ENCODE data around the gene OPTN. TPM values are rescaled to one million over a fixed set of nuclear protein-coding genes. Genes with fewer than 3 reads are reported as not detected.

OPTN gene
- total RNA-seq, 2 experiments from 2014 or later: 107 to 113 TPM

- peaks cover 15% of the 10 kb centered on the region for H3K4me1 Mint-ChIP-seq (ENCODE audit: low read depth)
- no peak for DNase-seq
- intact Hi-C loops (cut with micrococcal nuclease): no loop called here
- H3K36me3 Mint-ChIP-seq: peaks cover 49% of the 10 kb centered on the region
- no peak overlapping the region for H3K4me3 Mint-ChIP-seq
- CTCF ChIA-PET: no interaction called here
- no peak overlapping the region for H3K27ac Mint-ChIP-seq
- no peaks in the 10 kb centered on the region for H3K27me3 Mint-ChIP-seq
- POLR2A ChIA-PET: no interaction called here
- H3K9me3 Mint-ChIP-seq: no peaks in the 10 kb centered on the region
Measured at GRCh38 chr10:13167568-13167967, 67.6 kb downstream of the OPTN start.

GRCh38 chr10:13168781-13169180 is 68.8 kb downstream of the OPTN start:
- no peaks in the 10 kb centered on the region for H3K9me3 Mint-ChIP-seq
- peaks cover 56% of the 10 kb centered on the region for H3K36me3 Mint-ChIP-seq
- no peak overlapping the region for H3K27ac Mint-ChIP-seq
- DNase-seq: no peak
- no peaks in the 10 kb centered on the region for H3K27me3 Mint-ChIP-seq
- H3K4me3 Mint-ChIP-seq: no peak overlapping the region
- intact Hi-C loops (cut with micrococcal nuclease): no loop called here
- peaks cover 8% of the 10 kb centered on the region for H3K4me1 Mint-ChIP-seq (ENCODE audit: low read depth)
- ChIA-PET CTCF (no interaction called here), POLR2A (no interaction called here)

GRCh38 chr10:13173616-13174015 is 73.7 kb downstream of the OPTN start:
- POLR2A ChIA-PET: no interaction called here
- no peaks in the 10 kb centered on the region for H3K4me1 Mint-ChIP-seq (ENCODE audit: low read depth)
- peaks cover 66% of the 10 kb centered on the region for H3K36me3 Mint-ChIP-seq

GRCh38 chr10:13180788-13181187 is 80.8 kb downstream of the OPTN start:
- POLR2A ChIA-PET: interaction anchor here (0.6 to 1.3 kb wide), 2 partner anchors 7 to 122 kb away, joined by 4 to 5 read pairs; no protein-coding TSS in a partner anchor
- Mint-ChIP-seq H3K9me3 (no peaks in the 10 kb centered on the region), H3K4me3 (no peak overlapping the region), H3K4me1 (ENCODE audit: low read depth) (peaks cover 11% of the 10 kb centered on the region), H3K36me3 (peaks cover 85% of the 10 kb centered on the region), H3K27me3 (no peaks in the 10 kb centered on the region), H3K27ac (no peak overlapping the region)
- CTCF ChIA-PET: interaction anchor here (1.3 kb wide), 1 partner anchor 122 kb away, joined by 5 read pairs; no protein-coding TSS in a partner anchor
- intact Hi-C loops (cut with micrococcal nuclease): no loop called here
- peak; percentile 55 for DNase-seq

More at GRCh38 chr10:13173616-13174015, 73.7 kb downstream of the OPTN start:
- CTCF ChIA-PET: no interaction called here
- H3K27ac Mint-ChIP-seq: no peak overlapping the region
- no peaks in the 10 kb centered on the region for H3K9me3 Mint-ChIP-seq
- no peak for DNase-seq
- intact Hi-C loops (cut with micrococcal nuclease): no loop called here
- H3K27me3 Mint-ChIP-seq: no peaks in the 10 kb centered on the region
- no peak overlapping the region for H3K4me3 Mint-ChIP-seq

- no peak overlapping the region for H3K27ac Mint-ChIP-seq
- ChIA-PET POLR2A (no interaction called here), CTCF (interaction anchor here (1.3 kb wide), 1 partner anchor 21 kb away, joined by 3 read pairs; the partner anchor contains the start of gene MCM10)
- H3K4me1 Mint-ChIP-seq (ENCODE audit: low read depth): peaks cover 11% of the 10 kb centered on the region
- intact Hi-C loops (cut with micrococcal nuclease): no loop called here
- DNase-seq: no peak
- no peaks in the 10 kb centered on the region for H3K9me3 Mint-ChIP-seq
- H3K27me3 Mint-ChIP-seq: no peaks in the 10 kb centered on the region
- no peak overlapping the region for H3K4me3 Mint-ChIP-seq
- peaks cover 86% of the 10 kb centered on the region for H3K36me3 Mint-ChIP-seq
Measured at GRCh38 chr10:13182424-13182823, 82.5 kb downstream of the OPTN start.

- Mint-ChIP-seq H3K27ac (no peak overlapping the region), H3K9me3 (no peaks in the 10 kb centered on the region), H3K4me1 (ENCODE audit: low read depth) (peaks cover 11% of the 10 kb centered on the region), H3K4me3 (no peak overlapping the region), H3K27me3 (no peaks in the 10 kb centered on the region), H3K36me3 (peaks cover 80% of the 10 kb centered on the region)
- no peak for DNase-seq
- intact Hi-C loops (cut with micrococcal nuclease): no loop called here
- ChIA-PET CTCF (no interaction called here), POLR2A (no interaction called here)
Measured at GRCh38 chr10:13183625-13184024, 83.7 kb downstream of the OPTN start.

DNA sequence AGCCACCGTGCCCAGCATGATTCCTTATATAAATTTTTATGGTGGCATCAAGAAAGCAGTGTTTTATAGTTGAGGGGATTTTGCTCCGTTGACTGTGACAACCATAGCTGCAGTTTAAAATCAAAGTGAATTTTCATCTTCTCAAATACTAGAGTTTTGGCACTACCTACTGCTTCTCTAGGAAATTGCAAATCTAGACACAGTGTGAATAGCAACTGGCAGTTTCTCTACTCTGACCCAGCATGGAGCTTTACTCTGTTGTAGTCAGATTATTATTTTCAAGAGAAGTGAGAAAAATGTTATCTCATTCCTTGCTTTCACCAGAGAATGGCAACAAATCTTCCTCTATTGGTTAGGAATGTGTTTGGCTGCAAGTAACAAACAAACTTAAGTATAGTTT is 84.3 kb downstream of the OPTN start:
- no peaks in the 10 kb centered on the region for H3K9me3 Mint-ChIP-seq
- H3K36me3 Mint-ChIP-seq: peaks cover 79% of the 10 kb centered on the region
- DNase-seq: no peak
- CTCF ChIA-PET: no interaction called here
- H3K27me3 Mint-ChIP-seq: no peaks in the 10 kb centered on the region
- H3K4me3 Mint-ChIP-seq: no peak overlapping the region
- no peak overlapping the region for H3K27ac Mint-ChIP-seq
- peaks cover 11% of the 10 kb centered on the region for H3K4me1 Mint-ChIP-seq (ENCODE audit: low read depth)
- POLR2A ChIA-PET: no interaction called here
- intact Hi-C loops (cut with micrococcal nuclease): no loop called here

DNA sequence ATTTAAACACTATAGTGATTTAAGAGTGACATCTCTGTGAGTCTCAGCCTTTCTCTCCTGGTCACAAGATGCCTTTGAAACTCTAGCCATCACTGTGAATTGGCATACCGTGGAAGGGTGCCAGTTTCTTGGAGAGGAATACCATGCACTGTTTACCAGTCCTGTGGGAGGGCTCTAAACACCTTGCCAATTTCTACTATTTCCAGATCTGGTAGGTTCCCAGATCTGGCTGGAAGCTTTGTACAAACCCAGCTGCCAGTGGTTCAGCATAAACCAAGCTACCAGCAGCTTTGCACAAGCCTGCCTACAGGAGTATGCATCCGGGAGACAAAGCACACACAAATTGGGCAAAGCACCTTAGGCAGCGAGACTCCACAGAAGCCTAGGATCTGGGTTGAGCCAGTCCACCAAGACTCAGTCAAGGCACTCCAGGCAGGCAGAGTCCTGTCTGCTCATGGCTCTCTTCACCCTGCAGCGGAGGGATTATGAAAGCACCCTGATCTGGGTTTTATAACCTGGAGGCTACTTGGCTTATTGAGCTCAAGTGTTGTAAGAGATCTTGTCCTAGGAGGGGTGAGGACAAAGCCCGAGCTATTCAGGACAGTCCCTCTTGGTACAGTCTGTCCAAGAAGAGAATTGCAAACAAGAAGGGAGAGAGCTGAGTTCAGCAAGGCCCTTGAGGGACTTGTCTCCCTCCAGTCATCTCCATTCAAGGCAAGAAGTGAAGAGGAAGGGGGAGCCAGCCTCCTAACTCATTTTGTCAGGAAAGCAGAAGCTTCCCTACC is 85.0 kb downstream of the OPTN start:
- H3K27ac Mint-ChIP-seq: no peak overlapping the region
- peaks cover 77% of the 10 kb centered on the region for H3K36me3 Mint-ChIP-seq
- CTCF ChIA-PET: interaction anchor here (0.7 kb wide), 1 partner anchor 23 kb away, joined by 4 read pairs; the partner anchor contains the start of gene MCM10
- no peaks in the 10 kb centered on the region for H3K9me3 Mint-ChIP-seq
- peaks cover 11% of the 10 kb centered on the region for H3K4me1 Mint-ChIP-seq (ENCODE audit: low read depth)
- intact Hi-C loops (cut with micrococcal nuclease): no loop called here
- no peak for DNase-seq
- no peak overlapping the region for H3K4me3 Mint-ChIP-seq
- no peaks in the 10 kb centered on the region for H3K27me3 Mint-ChIP-seq
- POLR2A ChIA-PET: no interaction called here

- POLR2A ChIA-PET: no interaction called here
- no peak for DNase-seq
- Mint-ChIP-seq H3K27me3 (no peaks in the 10 kb centered on the region), H3K4me3 (no peak overlapping the region), H3K9me3 (no peaks in the 10 kb centered on the region), H3K4me1 (ENCODE audit: low read depth) (no peaks in the 10 kb centered on the region), H3K36me3 (peaks cover 68% of the 10 kb centered on the region), H3K27ac (no peak overlapping the region)
- CTCF ChIA-PET: no interaction called here
- intact Hi-C loops (cut with micrococcal nuclease): no loop called here
Measured at GRCh38 chr10:13187135-13187534, 87.2 kb downstream of the OPTN start.

Other genes with a start within 250 kb of the OPTN start
- under 1 TPM; 0.34 to 0.45 TPM for gene CCDC3, start 98.5 kb upstream of the OPTN start, total RNA-seq
- 10 to 100 TPM; 70.6 to 74.2 TPM for gene MCM10, start 61.4 kb downstream of the OPTN start, total RNA-seq
- gene UCMA, start 134.2 kb downstream of the OPTN start, total RNA-seq: not detected
- 10 to 100 TPM; 14.9 to 15.4 TPM for gene PHYH, start 199.9 kb downstream of the OPTN start, total RNA-seq
- 10 to 100 TPM; 57.2 to 57.6 TPM for gene SEPHS1, start 248.1 kb downstream of the OPTN start, total RNA-seq